ENCODE results near the gene MARCO. TPM values are rescaled to one million over a fixed set of nuclear protein-coding genes. Genes with fewer than 3 reads are reported as not detected.

MARCO gene
- total RNA-seq, 2 experiments from 2014 or later = not detected

GRCh38 chr2:118975133-118975532, 33.1 kb downstream of the MARCO start:
- CTCF ChIA-PET = no interaction called here
- Mint-ChIP-seq H3K4me1 (ENCODE audit: low read depth) (no peaks in the 10 kb centered on the region), H3K36me3 (ENCODE audit: low read depth) (no peaks in the 10 kb centered on the region), H3K9me3 (peaks cover 3% of the 10 kb centered on the region), H3K4me3 (no peak overlapping the region), H3K27ac (no peak overlapping the region), H3K27me3 (peaks cover 7% of the 10 kb centered on the region)
- intact Hi-C loops (cut with micrococcal nuclease) = no loop called here
- TF ChIP-seq CTCF (IDR thresholded peaks at IDR 0.05) = no peak
- POLR2A ChIA-PET = no interaction called here
- ATAC-seq = no peak
- DNase-seq = no peak

GRCh38 chr2:118978064-118978463, 36.1 kb downstream of the MARCO start:
- no peaks in the 10 kb centered on the region for H3K4me1 Mint-ChIP-seq (ENCODE audit: low read depth)
- H3K36me3 Mint-ChIP-seq (ENCODE audit: low read depth) = no peaks in the 10 kb centered on the region
- intact Hi-C loops (cut with micrococcal nuclease) = no loop called here
- H3K27me3 Mint-ChIP-seq = peaks cover 7% of the 10 kb centered on the region
- peaks cover 3% of the 10 kb centered on the region for H3K9me3 Mint-ChIP-seq
- no peak overlapping the region for H3K4me3 Mint-ChIP-seq
- ChIA-PET POLR2A (interaction anchor here (0.7 kb wide), 1 partner anchor 1091 kb away, joined by 3 read pairs; no protein-coding TSS in a partner anchor), CTCF (no interaction called here)
- TF ChIP-seq CTCF (IDR thresholded peaks at IDR 0.05) = no peak
- no peak for DNase-seq
- no peak for ATAC-seq
- no peak overlapping the region for H3K27ac Mint-ChIP-seq

GRCh38 chr2:118979152-118979861, 37.3 kb downstream of the MARCO start:
- ATAC-seq (no peak), DNase-seq (no peak)
- ChIA-PET POLR2A (no interaction called here), CTCF (interaction anchor here (1.3 kb wide), 1 partner anchor 96 kb away, joined by 3 read pairs; no protein-coding TSS in a partner anchor)
- no peak overlapping the region for H3K4me3 Mint-ChIP-seq
- H3K27ac Mint-ChIP-seq = no peak overlapping the region
- intact Hi-C loops (cut with micrococcal nuclease) = no loop called here
- H3K9me3 Mint-ChIP-seq = peaks cover 3% of the 10 kb centered on the region
- H3K36me3 Mint-ChIP-seq (ENCODE audit: low read depth) = no peaks in the 10 kb centered on the region
- peaks cover 6% of the 10 kb centered on the region for H3K27me3 Mint-ChIP-seq
- H3K4me1 Mint-ChIP-seq (ENCODE audit: low read depth) = no peaks in the 10 kb centered on the region
- no peak for TF ChIP-seq CTCF (IDR thresholded peaks at IDR 0.05)

- Mint-ChIP-seq H3K9me3 (peaks cover 3% of the 10 kb centered on the region), H3K36me3 (ENCODE audit: low read depth) (no peaks in the 10 kb centered on the region), H3K27me3 (peaks cover 6% of the 10 kb centered on the region), H3K4me1 (ENCODE audit: low read depth) (no peaks in the 10 kb centered on the region), H3K27ac (no peak overlapping the region), H3K4me3 (no peak overlapping the region)
- intact Hi-C loops (cut with micrococcal nuclease) = no loop called here
- POLR2A ChIA-PET = no interaction called here
- ATAC-seq (no peak), DNase-seq (no peak)
- CTCF ChIA-PET = no interaction called here
- no peak for TF ChIP-seq CTCF (IDR thresholded peaks at IDR 0.05)
Observed at GRCh38 chr2:118980022-118980421, 38.0 kb downstream of the MARCO start.

- Mint-ChIP-seq H3K27me3 (peaks cover under 1% of the 10 kb centered on the region), H3K27ac (no peak overlapping the region), H3K4me3 (no peak overlapping the region), H3K9me3 (peaks cover 3% of the 10 kb centered on the region), H3K4me1 (ENCODE audit: low read depth) (no peaks in the 10 kb centered on the region), H3K36me3 (ENCODE audit: low read depth) (no peaks in the 10 kb centered on the region)
- CTCF ChIA-PET = no interaction called here
- intact Hi-C loops (cut with micrococcal nuclease) = no loop called here
- POLR2A ChIA-PET = no interaction called here
- TF ChIP-seq CTCF (IDR thresholded peaks at IDR 0.05) = no peak
- ATAC-seq (no peak), DNase-seq (no peak)
Observed at GRCh38 chr2:118980573-118980972, 38.6 kb downstream of the MARCO start.

All from activated CD8-positive, alpha-beta T cell treated with anti-CD3 and anti-CD28 coated beads for 36 hours (primary cell).